Sigmoid colon (tissue), 7 donors: ENCODE data around the gene DDX28. TPM values are rescaled to one million over a fixed set of nuclear protein-coding genes. Genes with fewer than 3 reads are reported as not detected.

Source experiments
- DNase-seq: peaks from one replicate; pipeline ENCODE4 v3.0.0-alpha.2; 2019
- H3K27ac ChIP-seq, 4 donors: fragments of 200-600 bp; sonication (generic); one replicate each; pipeline ENCODE4 v1.5.1; 2016 to 2019; ENCODE audit warnings: mild to moderate bottlenecking in 1 of 4
- H3K27me3 ChIP-seq, 3 donors: fragments of 200-600 bp; sonication (generic); one replicate each; pipeline ENCODE4 v1.5.1; 2019; ENCODE audit warnings: mild to moderate bottlenecking in 1 of 3
- H3K36me3 ChIP-seq, 4 donors: fragments of 200-600 bp; sonication (generic); one replicate each; pipeline ENCODE4 v1.5.1; 2016 to 2019
- H3K4me1 ChIP-seq, 4 donors: fragments of 200-600 bp; sonication (generic); one replicate each; pipeline ENCODE4 v1.5.1; 2017 to 2019
- H3K4me3 ChIP-seq, 4 donors: fragments of 200-600 bp; sonication (generic); one replicate each; pipeline ENCODE4 v1.5.1; 2017 to 2019; ENCODE audit warnings: mild to moderate bottlenecking in 2 of 4, moderate library complexity in 1 of 4
- H3K9me3 ChIP-seq, 4 donors: fragments of 200-600 bp in 3 of 4; sonication (generic) in 3 of 4; one replicate each; pipeline versions ENCODE4 v1.5.1 to v1.6.1; 2013 to 2019
- CTCF ChIP-seq, 4 experiments: fragments of 450-650 bp in 3 of 4; fragments of 200-600 bp in 1 of 4; IDR thresholded peaks; one replicate each; pipeline ENCODE4 v1.5.1; 2016 to 2019; ENCODE audit warnings: antibody characterized with exemption in 4 of 4, mild to moderate bottlenecking in 3 of 4, moderate library complexity in 2 of 4
- EP300 ChIP-seq, 4 donors: sonication (generic); formaldehyde crosslinking; IDR thresholded peaks; one replicate each; pipeline ENCODE4 v1.6.1; 2017; ENCODE audit warnings: antibody characterized with exemption in 4 of 4
- POLR2A ChIP-seq, 2 donors: fragments of 450-650 bp; IDR thresholded peaks; one replicate each; pipeline ENCODE4 v1.6.1; 2016; ENCODE audit warnings: antibody characterized with exemption in 2 of 2, mild to moderate bottlenecking in 2 of 2, moderate library complexity in 2 of 2
- POLR2AphosphoS5 ChIP-seq, 4 donors: sonication (generic); formaldehyde crosslinking; IDR thresholded peaks; one replicate each; pipeline ENCODE4 v1.6.1; 2017; ENCODE audit warnings: antibody characterized with exemption in 4 of 4
- WGBS, 2 donors: extraction: QIAGEN DNeasy Blood & Tissue Kit; methylation state at CpG; one replicate each; pipeline ENCODE4 v1.1.7; 2013; 5-methylcytosine and 5-hydroxymethylcytosine counted together
- intact Hi-C: fragments of 100-400 bp; cut with DNase I; formaldehyde crosslinking; loops from one replicate; pipeline ENCODE4 v1.15.1; 2023
- polyA plus RNA-seq, 3 donors: library from polyadenylated mRNA; stranded (reverse); fragments of 200-250 nt; gene quantifications; one replicate each; pipeline ENCODE4 v1.2.3, GENCODE V29; 2013
- total RNA-seq, 4 donors: library from RNA; depleted of rRNA; stranded (reverse); fragments of >200 nt; gene quantifications; one replicate each; pipeline ENCODE4 v1.1.0, GENCODE V29; 2016
- donor health status: healthy with polysubstance abuse.
- donor health status: Bipolar disorder and iron deficiency.
- donor health status: healthy.

The DDX28 gene
- total and polyA plus RNA-seq, 7 donors = 3.0 to 12.8 (median 5.2) TPM

GRCh38 chr16:67979955-67980678 lies 42.9 kb downstream of the DDX28 start, which contains the start of gene DPEP3:
Gene DPEP3, minus strand, starts transcription at chr16:67980499. Its CDS starts 119 bp downstream, at chr16:67980380.
- Histone ChIP-seq H3K4me1 (no peaks in the 10 kb centered on the region), H3K9me3 (no peaks in the 10 kb centered on the region), H3K27me3 (peaks cover 0 to 16% (median 7%) of the 10 kb centered on the region in 3 donors), H3K36me3 (no peaks in the 10 kb centered on the region), H3K4me3 (no peak within 1 kb of the TSS), H3K27ac (no peak within 1 kb of the TSS)
- WGBS, 2 donors = 69 to 77% methylated on average over 62 of the region's 62 CpGs
- no peak for DNase-seq
- intact Hi-C loops = no loop called here
- TF ChIP-seq POLR2AphosphoS5 (IDR thresholded peaks at IDR 0.05) (no peak), POLR2A (IDR thresholded peaks at IDR 0.05) (no peak), CTCF (IDR thresholded peaks at IDR 0.05) (no peak)

GRCh38 chr16:67977469-67978227 lies 45.4 kb downstream of the DDX28 start:
- H3K36me3 ChIP-seq = no peaks in the 10 kb centered on the region
- H3K4me3 ChIP-seq = no peak overlapping the region
- TF ChIP-seq EP300 (IDR thresholded peaks at IDR 0.05) (no peak), POLR2A (IDR thresholded peaks at IDR 0.05) (no peak), CTCF (IDR thresholded peaks at IDR 0.05) (no peak), POLR2AphosphoS5 (IDR thresholded peaks at IDR 0.05) (no peak)
- intact Hi-C loops = no loop called here
- H3K9me3 ChIP-seq = no peaks in the 10 kb centered on the region
- DNase-seq = no peak
- no peaks in the 10 kb centered on the region for H3K4me1 ChIP-seq
- 84 to 91% methylated on average over 9 of the region's 9 CpGs for WGBS, 2 donors
- peaks cover 0 to 16% (median 7%) of the 10 kb centered on the region in 3 donors for H3K27me3 ChIP-seq
- no peak overlapping the region for H3K27ac ChIP-seq

- no peak for DNase-seq
Measured at GRCh38 chr16:67977005-67977404, 46.0 kb downstream of the DDX28 start.

GRCh38 chr16:67976205-67976604 lies 46.8 kb downstream of the DDX28 start:
- intact Hi-C loops = no loop called here
- Histone ChIP-seq H3K4me3 (no peak overlapping the region), H3K27ac (no peak overlapping the region), H3K36me3 (no peaks in the 10 kb centered on the region), H3K4me1 (no peaks in the 10 kb centered on the region), H3K9me3 (no peaks in the 10 kb centered on the region), H3K27me3 (peaks cover 0 to 16% (median 7%) of the 10 kb centered on the region in 3 donors)
- DNase-seq = no peak
- 92 to 97% methylated on average over 2 of the region's 2 CpGs for WGBS, 2 donors
- TF ChIP-seq POLR2AphosphoS5 (IDR thresholded peaks at IDR 0.05) = no peak
- no peak for TF ChIP-seq EP300 (IDR thresholded peaks at IDR 0.05)
- no peak for TF ChIP-seq CTCF (IDR thresholded peaks at IDR 0.05)
- TF ChIP-seq POLR2A (IDR thresholded peaks at IDR 0.05) = no peak

More at GRCh38 chr16:67977005-67977404, 46.0 kb downstream of the DDX28 start:
- Histone ChIP-seq H3K4me3 (no peak overlapping the region), H3K9me3 (no peaks in the 10 kb centered on the region), H3K27ac (no peak overlapping the region), H3K4me1 (no peaks in the 10 kb centered on the region), H3K27me3 (peaks cover 0 to 16% (median 7%) of the 10 kb centered on the region in 3 donors), H3K36me3 (no peaks in the 10 kb centered on the region)
- TF ChIP-seq CTCF (IDR thresholded peaks at IDR 0.05) = no peak
- no peak for TF ChIP-seq POLR2A (IDR thresholded peaks at IDR 0.05)
- no peak for TF ChIP-seq EP300 (IDR thresholded peaks at IDR 0.05)
- no peak for TF ChIP-seq POLR2AphosphoS5 (IDR thresholded peaks at IDR 0.05)
- intact Hi-C loops = no loop called here
- 56 to 71% methylated on average over 5 of the region's 5 CpGs for WGBS, 2 donors
